ENCODE measurements around the gene ATG13.
"Not testable (repeated sequence)": the region's sequence is repeated elsewhere in the genome, so short reads cannot be mapped to it uniquely, and the experiment has no call there.

The ATG13 gene

GRCh38 chr11:46668480-46669085 lies 51.2 kb downstream of the ATG13 start:
- peaks cover 93% of the 10 kb centered on the region for H3K36me3 ChIP-seq (ENCODE audit: control insufficient read depth, insufficient read depth, low read length)
- H3K27me3 ChIP-seq (ENCODE audit: control insufficient read depth, insufficient read depth, low read length), result no peaks in the 10 kb centered on the region
- H3K9ac ChIP-seq (ENCODE audit: low read depth, low read length), result no peak overlapping the region
- H3K27ac ChIP-seq (ENCODE audit: low read depth, low read length), result no peak overlapping the region
- no peak overlapping the region for H3K4me3 ChIP-seq (ENCODE audit: low read depth, low read length)
- no peaks in the 10 kb centered on the region for H3K4me1 ChIP-seq (ENCODE audit: control insufficient read depth, insufficient read depth, low read length)
- H3K9me3 ChIP-seq (ENCODE audit: control insufficient read depth, insufficient read depth, low read length), result no peaks in the 10 kb centered on the region

GRCh38 chr11:46669711-46670139 lies 52.4 kb downstream of the ATG13 start:
- no peak overlapping the region for H3K9ac ChIP-seq (ENCODE audit: low read depth, low read length)
- H3K36me3 ChIP-seq (ENCODE audit: control insufficient read depth, insufficient read depth, low read length), result peaks cover 86% of the 10 kb centered on the region
- no peaks in the 10 kb centered on the region for H3K9me3 ChIP-seq (ENCODE audit: control insufficient read depth, insufficient read depth, low read length)
- H3K27ac ChIP-seq (ENCODE audit: low read depth, low read length), result no peak overlapping the region
- no peaks in the 10 kb centered on the region for H3K27me3 ChIP-seq (ENCODE audit: control insufficient read depth, insufficient read depth, low read length)
- H3K4me1 ChIP-seq (ENCODE audit: control insufficient read depth, insufficient read depth, low read length), result peaks cover 11% of the 10 kb centered on the region
- no peak overlapping the region for H3K4me3 ChIP-seq (ENCODE audit: low read depth, low read length)

GRCh38 chr11:46670521-46670920 lies 53.2 kb downstream of the ATG13 start:
- H3K4me1 ChIP-seq (ENCODE audit: control insufficient read depth, insufficient read depth, low read length), result peaks cover 17% of the 10 kb centered on the region
- H3K36me3 ChIP-seq (ENCODE audit: control insufficient read depth, insufficient read depth, low read length), result peaks cover 78% of the 10 kb centered on the region
- not testable (repeated sequence) for H3K27me3 ChIP-seq (ENCODE audit: control insufficient read depth, insufficient read depth, low read length); H3K4me3 ChIP-seq (ENCODE audit: low read depth, low read length); H3K9me3 ChIP-seq (ENCODE audit: control insufficient read depth, insufficient read depth, low read length); H3K27ac ChIP-seq (ENCODE audit: low read depth, low read length); H3K9ac ChIP-seq (ENCODE audit: low read depth, low read length)

GRCh38 chr11:46671958-46672315 lies 54.6 kb downstream of the ATG13 start:
- Histone ChIP-seq H3K4me1 (ENCODE audit: control insufficient read depth, insufficient read depth, low read length) (peaks cover 20% of the 10 kb centered on the region), H3K4me3 (ENCODE audit: low read depth, low read length) (no peak overlapping the region), H3K9me3 (ENCODE audit: control insufficient read depth, insufficient read depth, low read length) (no peaks in the 10 kb centered on the region), H3K27me3 (ENCODE audit: control insufficient read depth, insufficient read depth, low read length) (no peaks in the 10 kb centered on the region), H3K27ac (ENCODE audit: low read depth, low read length) (no peak overlapping the region), H3K36me3 (ENCODE audit: control insufficient read depth, insufficient read depth, low read length) (peaks cover 67% of the 10 kb centered on the region), H3K9ac (ENCODE audit: low read depth, low read length) (no peak overlapping the region)

GRCh38 chr11:46672381-46672839 lies 55.1 kb downstream of the ATG13 start:
- H3K27ac ChIP-seq (ENCODE audit: low read depth, low read length), result no peak overlapping the region
- H3K9me3 ChIP-seq (ENCODE audit: control insufficient read depth, insufficient read depth, low read length), result no peaks in the 10 kb centered on the region
- no peaks in the 10 kb centered on the region for H3K27me3 ChIP-seq (ENCODE audit: control insufficient read depth, insufficient read depth, low read length)
- H3K9ac ChIP-seq (ENCODE audit: low read depth, low read length), result no peak overlapping the region
- peaks cover 62% of the 10 kb centered on the region for H3K36me3 ChIP-seq (ENCODE audit: control insufficient read depth, insufficient read depth, low read length)
- H3K4me1 ChIP-seq (ENCODE audit: control insufficient read depth, insufficient read depth, low read length), result peaks cover 20% of the 10 kb centered on the region
- H3K4me3 ChIP-seq (ENCODE audit: low read depth, low read length), result no peak overlapping the region

- Histone ChIP-seq H3K27me3 (ENCODE audit: control insufficient read depth, insufficient read depth, low read length) (no peaks in the 10 kb centered on the region), H3K9me3 (ENCODE audit: control insufficient read depth, insufficient read depth, low read length) (no peaks in the 10 kb centered on the region), H3K4me1 (ENCODE audit: control insufficient read depth, insufficient read depth, low read length) (peaks cover 20% of the 10 kb centered on the region), H3K4me3 (ENCODE audit: low read depth, low read length) (no peak overlapping the region), H3K9ac (ENCODE audit: low read depth, low read length) (no peak overlapping the region), H3K27ac (ENCODE audit: low read depth, low read length) (peak overlapping the region; percentile 76), H3K36me3 (ENCODE audit: control insufficient read depth, insufficient read depth, low read length) (peaks cover 57% of the 10 kb centered on the region)
Observed at GRCh38 chr11:46673713-46674462, 56.5 kb downstream of the ATG13 start.

- Histone ChIP-seq H3K36me3 (ENCODE audit: control insufficient read depth, insufficient read depth, low read length) (peaks cover 57% of the 10 kb centered on the region), H3K27me3 (ENCODE audit: control insufficient read depth, insufficient read depth, low read length) (no peaks in the 10 kb centered on the region), H3K4me1 (ENCODE audit: control insufficient read depth, insufficient read depth, low read length) (peaks cover 20% of the 10 kb centered on the region), H3K9ac (ENCODE audit: low read depth, low read length) (peak overlapping the region; percentile 11; the same call in 1 of the 2 replicates), H3K27ac (ENCODE audit: low read depth, low read length) (peak overlapping the region; percentile 76), H3K9me3 (ENCODE audit: control insufficient read depth, insufficient read depth, low read length) (no peaks in the 10 kb centered on the region), H3K4me3 (ENCODE audit: low read depth, low read length) (no peak overlapping the region)
Observed at GRCh38 chr11:46674463-46675287, 57.3 kb downstream of the ATG13 start.

- Histone ChIP-seq H3K27ac (ENCODE audit: low read depth, low read length) (peak overlapping the region; percentile 76), H3K9me3 (ENCODE audit: control insufficient read depth, insufficient read depth, low read length) (no peaks in the 10 kb centered on the region), H3K4me3 (ENCODE audit: low read depth, low read length) (no peak overlapping the region), H3K27me3 (ENCODE audit: control insufficient read depth, insufficient read depth, low read length) (no peaks in the 10 kb centered on the region), H3K36me3 (ENCODE audit: control insufficient read depth, insufficient read depth, low read length) (peaks cover 59% of the 10 kb centered on the region), H3K4me1 (ENCODE audit: control insufficient read depth, insufficient read depth, low read length) (peaks cover 20% of the 10 kb centered on the region), H3K9ac (ENCODE audit: low read depth, low read length) (peak overlapping the region; percentile 11; the same call in 1 of the 2 replicates)
Observed at GRCh38 chr11:46675288-46675851, 58.0 kb downstream of the ATG13 start.

GRCh38 chr11:46675949-46676348 lies 58.6 kb downstream of the ATG13 start:
- Histone ChIP-seq H3K9me3 (ENCODE audit: control insufficient read depth, insufficient read depth, low read length) (no peaks in the 10 kb centered on the region), H3K27me3 (ENCODE audit: control insufficient read depth, insufficient read depth, low read length) (no peaks in the 10 kb centered on the region), H3K27ac (ENCODE audit: low read depth, low read length) (no peak overlapping the region), H3K4me3 (ENCODE audit: low read depth, low read length) (no peak overlapping the region), H3K36me3 (ENCODE audit: control insufficient read depth, insufficient read depth, low read length) (peaks cover 57% of the 10 kb centered on the region), H3K9ac (ENCODE audit: low read depth, low read length) (no peak overlapping the region), H3K4me1 (ENCODE audit: control insufficient read depth, insufficient read depth, low read length) (peaks cover 20% of the 10 kb centered on the region)

GRCh38 chr11:46676436-46677158 lies 59.2 kb downstream of the ATG13 start:
- Histone ChIP-seq H3K9ac (ENCODE audit: low read depth, low read length) (no peak overlapping the region), H3K4me1 (ENCODE audit: control insufficient read depth, insufficient read depth, low read length) (peaks cover 20% of the 10 kb centered on the region), H3K9me3 (ENCODE audit: control insufficient read depth, insufficient read depth, low read length) (no peaks in the 10 kb centered on the region), H3K27me3 (ENCODE audit: control insufficient read depth, insufficient read depth, low read length) (no peaks in the 10 kb centered on the region), H3K36me3 (ENCODE audit: control insufficient read depth, insufficient read depth, low read length) (peaks cover 54% of the 10 kb centered on the region), H3K4me3 (ENCODE audit: low read depth, low read length) (no peak overlapping the region), H3K27ac (ENCODE audit: low read depth, low read length) (no peak overlapping the region)

Data from HUES48 (cell line).